Activated CD8-positive, alpha-beta T cell treated with anti-CD3 and anti-CD28 coated beads for 36 hours (primary cell): Measurements from ENCODE around the gene ANKS1B. TPM values are rescaled to one million over a fixed set of nuclear protein-coding genes. Genes with fewer than 3 reads are reported as not detected.
"Not testable (repeated sequence)": the region's sequence is repeated elsewhere in the genome, so short reads cannot be mapped to it uniquely, and the experiment has no call there.

ENCODE experiments used
- ATAC-seq: fragments of 200-7000 bp; cut with Tn5 transposase; one replicate; pipeline ENCODE4 v1.10.0; 2021; ENCODE audit warnings: mild to moderate bottlenecking, moderate library complexity
- CTCF ChIA-PET: fragments of 350-600 bp; sonication (Branson Sonifier 250); formaldehyde crosslinking; loops from one replicate; lab custom pipeline; 2021; ENCODE audit warnings: antibody characterized with exemption; lab: Charles Lee
- POLR2A ChIA-PET: fragments of 350-600 bp; sonication (Branson Sonifier 250); formaldehyde crosslinking; loops from one replicate; lab custom pipeline; 2021; ENCODE audit warnings: antibody characterized with exemption; lab: Charles Lee
- DNase-seq: peaks from one replicate; pipeline ENCODE4 v3.0.0-alpha.2; 2020
- H3K27ac Mint-ChIP-seq: one replicate; pipeline ENCODE4 v1.8.0; 2021; ENCODE audit warnings: mild to moderate bottlenecking, mixed read lengths
- H3K27me3 Mint-ChIP-seq: one replicate; pipeline ENCODE4 v1.8.0; 2021; ENCODE audit warnings: mixed read lengths
- H3K36me3 Mint-ChIP-seq: one replicate; pipeline ENCODE4 v1.8.0; 2021; ENCODE audit warnings: low read depth, mixed read lengths
- H3K4me1 Mint-ChIP-seq: one replicate; pipeline ENCODE4 v1.8.0; 2021; ENCODE audit warnings: low read depth, mixed read lengths
- H3K4me3 Mint-ChIP-seq: one replicate; pipeline ENCODE4 v1.8.0; 2021; ENCODE audit warnings: mild to moderate bottlenecking, moderate library complexity, mixed read lengths
- H3K9me3 Mint-ChIP-seq: one replicate; pipeline ENCODE4 v1.8.0; 2021; ENCODE audit warnings: mixed read lengths
- CTCF ChIP-seq: fragments of 200-600 bp; IDR thresholded peaks from one replicate; pipeline ENCODE4 v1.8.0; 2022; ENCODE audit warnings: antibody characterized with exemption, mild to moderate bottlenecking
- intact Hi-C: fragments of 100-400 bp; cut with micrococcal nuclease; formaldehyde crosslinking; loops from one replicate; pipeline ENCODE4 v1.10.0; 2022
- total RNA-seq, 2 experiments: library from RNA; stranded (reverse); gene quantifications; one replicate each; pipeline ENCODE4 v1.2.3, GENCODE V29; 2021

ANKS1B gene
- total RNA-seq, 2 experiments from 2014 or later = 0.54 TPM; not detected in 1

- POLR2A ChIA-PET = no interaction called here
- CTCF ChIA-PET = no interaction called here
- Mint-ChIP-seq H3K27ac (no peak overlapping the region), H3K36me3 (no peaks in the 10 kb centered on the region), H3K4me3 (no peak overlapping the region), H3K27me3 (no peaks in the 10 kb centered on the region), H3K4me1 (no peaks in the 10 kb centered on the region), H3K9me3 (no peaks in the 10 kb centered on the region)
- no peak for TF ChIP-seq CTCF
- intact Hi-C loops = no loop called here
- no peak for ATAC-seq
- DNase-seq = no peak
Measured at GRCh38 chr12:99806304-99806703, 178.4 kb downstream of the ANKS1B start.

GRCh38 chr12:99804715-99805114, 180.0 kb downstream of the ANKS1B start:
- H3K4me1 Mint-ChIP-seq = no peaks in the 10 kb centered on the region
- intact Hi-C loops = no loop called here
- ChIA-PET POLR2A (no interaction called here), CTCF (no interaction called here)
- H3K27ac Mint-ChIP-seq = no peak overlapping the region
- no peaks in the 10 kb centered on the region for H3K27me3 Mint-ChIP-seq
- no peak overlapping the region for H3K4me3 Mint-ChIP-seq
- DNase-seq (no peak), ATAC-seq (no peak)
- no peaks in the 10 kb centered on the region for H3K36me3 Mint-ChIP-seq
- H3K9me3 Mint-ChIP-seq = no peaks in the 10 kb centered on the region
- no peak for TF ChIP-seq CTCF

- no peaks in the 10 kb centered on the region for H3K4me1 Mint-ChIP-seq
Measured at GRCh38 chr12:99800605-99801004, 184.1 kb downstream of the ANKS1B start.

GRCh38 chr12:99797931-99798330, 186.8 kb downstream of the ANKS1B start:
- ATAC-seq, H3K9me3 Mint-ChIP-seq, POLR2A ChIA-PET, H3K4me3 Mint-ChIP-seq, H3K36me3 Mint-ChIP-seq, H3K4me1 Mint-ChIP-seq, CTCF ChIA-PET, H3K27me3 Mint-ChIP-seq, intact Hi-C loops, DNase-seq, H3K27ac Mint-ChIP-seq: not testable (repeated sequence)

More at GRCh38 chr12:99800605-99801004, 184.1 kb downstream of the ANKS1B start:
- TF ChIP-seq CTCF = no peak
- ChIA-PET CTCF (no interaction called here), POLR2A (no interaction called here)
- Mint-ChIP-seq H3K27ac (no peak overlapping the region), H3K27me3 (no peaks in the 10 kb centered on the region), H3K4me3 (no peak overlapping the region), H3K9me3 (peaks cover 2% of the 10 kb centered on the region), H3K36me3 (no peaks in the 10 kb centered on the region)
- ATAC-seq (no peak), DNase-seq (no peak)
- intact Hi-C loops = no loop called here

- ChIA-PET POLR2A (no interaction called here), CTCF (no interaction called here)
- H3K27me3 Mint-ChIP-seq = no peaks in the 10 kb centered on the region
- no peak overlapping the region for H3K4me3 Mint-ChIP-seq
- ATAC-seq (no peak), DNase-seq (no peak)
- intact Hi-C loops = no loop called here
- H3K9me3 Mint-ChIP-seq = peaks cover 4% of the 10 kb centered on the region
- no peaks in the 10 kb centered on the region for H3K4me1 Mint-ChIP-seq
- TF ChIP-seq CTCF = no peak
- H3K27ac Mint-ChIP-seq = no peak overlapping the region
- no peaks in the 10 kb centered on the region for H3K36me3 Mint-ChIP-seq
Measured at GRCh38 chr12:99783421-99783820, 201.3 kb downstream of the ANKS1B start.

GRCh38 chr12:99772274-99772673, 212.5 kb downstream of the ANKS1B start:
- Mint-ChIP-seq H3K27me3 (no peaks in the 10 kb centered on the region), H3K9me3 (no peaks in the 10 kb centered on the region), H3K36me3 (no peaks in the 10 kb centered on the region), H3K27ac (no peak overlapping the region), H3K4me1 (no peaks in the 10 kb centered on the region), H3K4me3 (no peak overlapping the region)
- ATAC-seq = no peak
- TF ChIP-seq CTCF = no peak
- CTCF ChIA-PET = no interaction called here
- intact Hi-C loops = no loop called here
- POLR2A ChIA-PET = no interaction called here
- no peak for DNase-seq
